H9 (cell line): ENCODE measurements around the gene EPHB6. TPM values are rescaled to one million over a fixed set of nuclear protein-coding genes. Genes with fewer than 3 reads are reported as not detected.

Experiments
- DNase-seq: peaks from one replicate; pipeline ENCODE4 v3.0.0-alpha.2; 2017
- H2AFZ ChIP-seq: one replicate; pipeline ENCODE4 v1.6.1; 2013; ENCODE audit warnings: mild to moderate bottlenecking, low read length, control low read depth, moderate library complexity
- H2AK5ac ChIP-seq: 2 replicates; pipeline ENCODE4 v1.6.1; 2013; ENCODE audit warnings: low read length, control low read depth, mixed read lengths; ENCODE audit not compliant: insufficient read length
- H2BK120ac ChIP-seq: one replicate; pipeline ENCODE4 v1.6.1; 2013; ENCODE audit warnings: low read depth, mild to moderate bottlenecking, low read length, control low read depth, inconsistent platforms; ENCODE audit not compliant: poor library complexity, severe bottlenecking
- H2BK12ac ChIP-seq: 2 replicates; pipeline ENCODE4 v1.6.1; 2013; ENCODE audit warnings: low read length, control low read depth, mixed read lengths, low read depth; ENCODE audit not compliant: insufficient read length
- H2BK15ac ChIP-seq: 2 replicates; pipeline ENCODE4 v1.6.1; 2013; ENCODE audit warnings: low read depth, low read length, control low read depth
- H2BK20ac ChIP-seq: one replicate; pipeline ENCODE4 v1.6.1; 2013; ENCODE audit warnings: low read depth, mild to moderate bottlenecking, low read length, control low read depth, inconsistent platforms; ENCODE audit not compliant: poor library complexity, severe bottlenecking
- H2BK5ac ChIP-seq: 2 replicates; pipeline ENCODE4 v1.6.1; 2013; ENCODE audit warnings: low read length, control low read depth, mixed read lengths; ENCODE audit not compliant: insufficient read length
- H3K14ac ChIP-seq: 2 replicates; pipeline ENCODE4 v1.6.1; 2013; ENCODE audit warnings: low read length, control low read depth; ENCODE audit not compliant: insufficient read depth
- H3K18ac ChIP-seq: 2 replicates; pipeline ENCODE4 v1.6.1; 2013; ENCODE audit warnings: low read depth, mild to moderate bottlenecking, mixed read lengths, low read length, control low read depth; ENCODE audit not compliant: insufficient read length
- H3K23ac ChIP-seq: 2 replicates; pipeline ENCODE4 v1.6.1; 2013; ENCODE audit warnings: low read length, control low read depth, mixed read lengths, low read depth; ENCODE audit not compliant: insufficient read length
- H3K23me2 ChIP-seq: 2 replicates; pipeline ENCODE4 v1.6.1; 2013; ENCODE audit warnings: low read depth, mild to moderate bottlenecking, mixed read lengths, low read length, control low read depth; ENCODE audit not compliant: insufficient read length, poor library complexity, severe bottlenecking
- H3K27ac ChIP-seq: 2 replicates; pipeline ENCODE4 v1.5.1; 2013; ENCODE audit warnings: low read length, control low read depth, mixed read lengths, low read depth; ENCODE audit not compliant: insufficient read length
- H3K27me3 ChIP-seq: 2 replicates; pipeline ENCODE4 v1.6.1; 2013; ENCODE audit warnings: low read length, control low read depth, inconsistent platforms; ENCODE audit not compliant: insufficient read depth
- H3K4ac ChIP-seq: 2 replicates; pipeline ENCODE4 v1.6.1; 2013; ENCODE audit warnings: low read depth, mild to moderate bottlenecking, control low read depth, inconsistent platforms, low read length, moderate library complexity
- H3K4me1 ChIP-seq: 2 replicates; pipeline ENCODE4 v1.6.1; 2013; ENCODE audit warnings: low read length, control low read depth, inconsistent platforms; ENCODE audit not compliant: insufficient read depth
- H3K4me2 ChIP-seq: 2 replicates; pipeline ENCODE4 v1.6.1; 2013; ENCODE audit warnings: low read length, control low read depth, mixed read lengths; ENCODE audit not compliant: insufficient read length, insufficient read depth
- H3K56ac ChIP-seq: 2 replicates; pipeline ENCODE4 v1.6.1; 2013; ENCODE audit warnings: low read depth, mild to moderate bottlenecking, mixed read lengths, low read length, control low read depth; ENCODE audit not compliant: insufficient read length
- H3K79me1 ChIP-seq: 2 replicates; pipeline ENCODE4 v1.6.1; 2013; ENCODE audit warnings: low read depth, mild to moderate bottlenecking, moderate library complexity, low read length, control low read depth, inconsistent platforms; ENCODE audit not compliant: insufficient read depth, poor library complexity, severe bottlenecking
- H3K79me2 ChIP-seq: 2 replicates; pipeline ENCODE4 v1.6.1; 2013; ENCODE audit warnings: low read length, control low read depth, inconsistent platforms; ENCODE audit not compliant: insufficient read depth
- H3K9ac ChIP-seq: 2 replicates; pipeline ENCODE4 v1.6.1; 2013; ENCODE audit warnings: low read length, control low read depth, mixed read lengths; ENCODE audit not compliant: insufficient read length; ENCODE audit errors: extremely low read depth
- H3K9me3 ChIP-seq: one replicate; pipeline ENCODE4 v1.6.1; 2013; ENCODE audit warnings: low read depth, low read length, inconsistent platforms; ENCODE audit not compliant: control insufficient read depth
- H3T11ph ChIP-seq: one replicate; pipeline ENCODE4 v1.6.1; 2013; ENCODE audit warnings: mild to moderate bottlenecking, low read length, control low read depth, inconsistent platforms
- H4K20me1 ChIP-seq: one replicate; pipeline ENCODE4 v1.6.1; 2013; ENCODE audit not compliant: control insufficient read depth, insufficient read length, insufficient read depth
- H4K5ac ChIP-seq: 2 replicates; pipeline ENCODE4 v1.6.1; 2013; ENCODE audit warnings: low read depth, mild to moderate bottlenecking, mixed read lengths, low read length, control low read depth; ENCODE audit not compliant: insufficient read length
- H4K8ac ChIP-seq: replicated peaks from 2 replicates; pipeline ENCODE4 v1.6.1; 2013; ENCODE audit warnings: low read length, control low read depth, mixed read lengths, low read depth; ENCODE audit not compliant: insufficient read length
- H4K91ac ChIP-seq: 2 replicates; pipeline ENCODE4 v1.6.1; 2013; ENCODE audit warnings: low read depth, mild to moderate bottlenecking, moderate library complexity, mixed read lengths, low read length, control low read depth; ENCODE audit not compliant: insufficient read length
- H3K27ac Mint-ChIP-seq, 3 experiments: 2 replicates in 2 of 3; 3 replicates in 1 of 3; pipeline ENCODE4 v1.8.0; 2020 to 2021; ENCODE audit warnings: mixed read lengths in 3 of 3, mild to moderate bottlenecking in 1 of 3, moderate library complexity in 1 of 3
- H3K27me3 Mint-ChIP-seq: 2 replicates; pipeline ENCODE4 v1.8.0; 2021; ENCODE audit warnings: low read depth, mild to moderate bottlenecking, moderate library complexity, mixed read lengths
- H3K36me3 Mint-ChIP-seq, 3 experiments: 2 replicates in 2 of 3; 3 replicates in 1 of 3; pipeline ENCODE4 v1.8.0; 2020 to 2021; ENCODE audit warnings: low read depth in 3 of 3, mixed read lengths in 3 of 3; ENCODE audit not compliant: insufficient read depth in 1 of 3
- H3K4me1 Mint-ChIP-seq, 2 experiments: 2 replicates each; pipeline ENCODE4 v1.8.0; 2020; ENCODE audit warnings: mixed read lengths in 2 of 2
- H3K4me3 Mint-ChIP-seq, 2 experiments: 2 replicates in 1 of 2; 3 replicates in 1 of 2; pipeline ENCODE4 v1.8.0; 2020 to 2021; ENCODE audit warnings: mild to moderate bottlenecking in 2 of 2, mixed read lengths in 2 of 2, moderate library complexity in 1 of 2
- H3K9me3 Mint-ChIP-seq, 2 experiments: 2 replicates in 1 of 2; 3 replicates in 1 of 2; pipeline ENCODE4 v1.8.0; 2020; ENCODE audit warnings: mild to moderate bottlenecking in 2 of 2, mixed read lengths in 2 of 2, moderate library complexity in 1 of 2
- WGBS: extraction: QIAGEN DNeasy Blood & Tissue Kit; methylation state at CpG from one replicate; pipeline ENCODE4 v1.1.7; 2013; ENCODE audit warnings: missing lambda C conversion rate, low lambda C conversion rate, mixed read lengths; ENCODE audit not compliant: insufficient read length; ENCODE audit errors: extremely low coverage; 5-methylcytosine and 5-hydroxymethylcytosine counted together
- total RNA-seq: library from RNA; stranded (reverse); gene quantifications from 2 replicates; pipeline ENCODE4 v1.2.1, GENCODE V29; 2021
- TF ChIP-seq, protein P1 (sequence below): fragments of 200-600 bp; sonication (generic); conservative IDR thresholded peaks from 3 replicates; pipeline ENCODE4 v1.8.0; 2021; ENCODE audit warnings: antibody characterized with exemption, mild to moderate bottlenecking

EPHB6 gene
- total RNA-seq, 1 experiment from 2014 or later, result 9.7 TPM

DNA sequence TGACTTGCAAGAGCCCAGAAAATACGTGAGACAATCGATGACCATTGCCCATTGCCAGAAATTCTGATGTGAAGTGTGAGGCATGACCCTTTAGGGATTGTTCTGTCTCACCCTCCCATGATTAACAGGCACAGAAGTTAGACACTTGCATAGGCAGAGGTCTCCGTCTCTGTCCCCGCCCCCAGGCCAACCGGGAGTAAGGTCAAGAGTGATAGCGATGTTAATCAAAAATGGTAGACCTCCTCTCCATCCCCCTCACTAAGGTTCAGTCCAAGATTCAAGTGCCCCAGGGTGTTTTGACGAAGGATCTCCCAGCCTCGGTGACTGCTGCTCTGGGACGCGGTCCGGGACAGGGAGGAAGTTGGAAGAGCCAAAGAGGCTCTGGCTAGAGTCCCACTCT, 53.4 kb downstream of the EPHB6 start:
- H4K5ac ChIP-seq, result no peak overlapping the region
- H3K23ac ChIP-seq, result no peak overlapping the region
- no peak overlapping the region for H3K4me2 ChIP-seq
- Mint-ChIP-seq H3K4me1 (peaks cover 0 to under 1% of the 10 kb centered on the region in 2 experiments; a peak in 2 of 4 replicates), H3K4me3 (no peak overlapping the region), H3K36me3 (peaks cover 3 to 14% (median 7%) of the 10 kb centered on the region in 3 experiments; a peak in 6 of 7 replicates), H3K27ac (no peak overlapping the region), H3K9me3 (peaks cover 20 to 30% of the 10 kb centered on the region in 2 experiments), H3K27me3 (peaks cover 9% of the 10 kb centered on the region)
- no CpG with 5 or more reads among the region's 11 CpGs for WGBS
- H3K4me1 ChIP-seq, result no peaks in the 10 kb centered on the region
- H4K20me1 ChIP-seq, result no peaks in the 10 kb centered on the region
- H3K79me2 ChIP-seq, result no peaks in the 10 kb centered on the region
- H4K8ac ChIP-seq, result no peak overlapping the region
- H3K18ac ChIP-seq, result no peak overlapping the region
- no peak overlapping the region for H3K14ac ChIP-seq
- no peak overlapping the region for H4K91ac ChIP-seq
- no peaks in the 10 kb centered on the region for H3K79me1 ChIP-seq
- no peak overlapping the region for H3K27ac ChIP-seq
- H3T11ph ChIP-seq, result no peak overlapping the region
- no peak overlapping the region for H3K9ac ChIP-seq
- no peak overlapping the region for H2BK15ac ChIP-seq
- H2BK120ac ChIP-seq, result no peak overlapping the region
- no peak for DNase-seq
- no peak overlapping the region for H2BK12ac ChIP-seq
- no peak overlapping the region for H2BK20ac ChIP-seq
- no peaks in the 10 kb centered on the region; the same call in 1 of the 2 replicates for H3K27me3 ChIP-seq
- H2AK5ac ChIP-seq, result no peak overlapping the region
- H3K9me3 ChIP-seq, result peaks cover 11% of the 10 kb centered on the region
- H2BK5ac ChIP-seq, result no peak overlapping the region
- no peak overlapping the region for H3K4ac ChIP-seq
- TF ChIP-seq, protein P1, sequence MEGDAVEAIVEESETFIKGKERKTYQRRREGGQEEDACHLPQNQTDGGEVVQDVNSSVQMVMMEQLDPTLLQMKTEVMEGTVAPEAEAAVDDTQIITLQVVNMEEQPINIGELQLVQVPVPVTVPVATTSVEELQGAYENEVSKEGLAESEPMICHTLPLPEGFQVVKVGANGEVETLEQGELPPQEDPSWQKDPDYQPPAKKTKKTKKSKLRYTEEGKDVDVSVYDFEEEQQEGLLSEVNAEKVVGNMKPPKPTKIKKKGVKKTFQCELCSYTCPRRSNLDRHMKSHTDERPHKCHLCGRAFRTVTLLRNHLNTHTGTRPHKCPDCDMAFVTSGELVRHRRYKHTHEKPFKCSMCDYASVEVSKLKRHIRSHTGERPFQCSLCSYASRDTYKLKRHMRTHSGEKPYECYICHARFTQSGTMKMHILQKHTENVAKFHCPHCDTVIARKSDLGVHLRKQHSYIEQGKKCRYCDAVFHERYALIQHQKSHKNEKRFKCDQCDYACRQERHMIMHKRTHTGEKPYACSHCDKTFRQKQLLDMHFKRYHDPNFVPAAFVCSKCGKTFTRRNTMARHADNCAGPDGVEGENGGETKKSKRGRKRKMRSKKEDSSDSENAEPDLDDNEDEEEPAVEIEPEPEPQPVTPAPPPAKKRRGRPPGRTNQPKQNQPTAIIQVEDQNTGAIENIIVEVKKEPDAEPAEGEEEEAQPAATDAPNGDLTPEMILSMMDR, result no peak
- no peaks in the 10 kb centered on the region for H3K23me2 ChIP-seq
- no peak overlapping the region for H3K56ac ChIP-seq
- no peak overlapping the region for H2AFZ ChIP-seq
